Type B pancreatic cell (in vitro differentiated cells): ENCODE data around the gene CRTC2. TPM values are rescaled to one million over a fixed set of nuclear protein-coding genes. Genes with fewer than 3 reads are reported as not detected.
A peak's percentile ranks its signal among the peaks of the same experiment; 100 is the strongest.

Experiments used
- DNase-seq: peaks from one replicate; pipeline ENCODE4 v3.0.0; 2021; ENCODE audit warnings: mixed read lengths; ENCODE audit not compliant: unreplicated experiment; ENCODE audit errors: extremely low spot score
- H3K27ac Mint-ChIP-seq: 2 replicates; pipeline ENCODE4 v1.8.0; 2021; ENCODE audit warnings: mild to moderate bottlenecking, mixed read lengths
- H3K27me3 Mint-ChIP-seq: 2 replicates; pipeline ENCODE4 v1.8.0; 2021; ENCODE audit warnings: mixed read lengths
- H3K36me3 Mint-ChIP-seq: 2 replicates; pipeline ENCODE4 v1.8.0; 2021; ENCODE audit warnings: mixed read lengths
- H3K4me1 Mint-ChIP-seq: one replicate; pipeline ENCODE4 v1.8.0; 2021; ENCODE audit warnings: mixed read lengths; ENCODE audit not compliant: unreplicated experiment
- H3K4me3 Mint-ChIP-seq: 2 replicates; pipeline ENCODE4 v1.8.0; 2021; ENCODE audit warnings: mild to moderate bottlenecking, mixed read lengths
- H3K9me3 Mint-ChIP-seq: 2 replicates; pipeline ENCODE4 v1.8.0; 2021; ENCODE audit warnings: mixed read lengths
- CTCF ChIP-seq: fragments of 200-600 bp; sonication (generic); conservative IDR thresholded peaks from 2 replicates; pipeline ENCODE4 v1.5.0; 2021; ENCODE audit warnings: antibody characterized with exemption, mild to moderate bottlenecking
- total RNA-seq: library from RNA; stranded (reverse); gene quantifications from 2 replicates; pipeline ENCODE4 v1.2.1, GENCODE V29; 2021; ENCODE audit warnings: low replicate concordance

The CRTC2 gene
- total RNA-seq, 1 donor from 2014 or later, result 36.0 TPM

DNA sequence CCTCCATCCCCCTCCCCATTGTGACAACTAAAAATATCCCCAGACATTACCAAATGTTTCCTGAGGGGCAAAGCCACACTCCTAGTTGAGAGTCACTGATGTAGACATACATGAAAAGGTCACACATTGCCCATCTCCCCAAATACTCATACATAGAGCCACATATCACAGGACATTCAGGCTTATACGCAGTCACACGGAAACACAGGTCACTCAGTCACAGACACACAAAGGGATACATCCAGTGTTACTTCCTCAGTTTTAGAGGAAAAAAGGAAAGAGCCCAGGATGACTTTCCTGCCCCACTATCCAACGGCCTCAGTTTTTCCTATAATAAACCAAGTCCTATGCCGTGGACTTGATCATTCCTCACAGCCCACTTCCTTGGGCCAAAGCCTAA lies 3.0 kb upstream of the CRTC2 start:
- peak overlapping the region; percentile 99 for H3K27ac Mint-ChIP-seq
- H3K4me3 Mint-ChIP-seq, result peak overlapping the region; percentile 92
- no peak for DNase-seq
- no peak for TF ChIP-seq CTCF
- peaks cover 46% of the 10 kb centered on the region for H3K4me1 Mint-ChIP-seq
- no peaks in the 10 kb centered on the region for H3K9me3 Mint-ChIP-seq
- no peaks in the 10 kb centered on the region for H3K27me3 Mint-ChIP-seq
- peaks cover 9% of the 10 kb centered on the region for H3K36me3 Mint-ChIP-seq

DNA sequence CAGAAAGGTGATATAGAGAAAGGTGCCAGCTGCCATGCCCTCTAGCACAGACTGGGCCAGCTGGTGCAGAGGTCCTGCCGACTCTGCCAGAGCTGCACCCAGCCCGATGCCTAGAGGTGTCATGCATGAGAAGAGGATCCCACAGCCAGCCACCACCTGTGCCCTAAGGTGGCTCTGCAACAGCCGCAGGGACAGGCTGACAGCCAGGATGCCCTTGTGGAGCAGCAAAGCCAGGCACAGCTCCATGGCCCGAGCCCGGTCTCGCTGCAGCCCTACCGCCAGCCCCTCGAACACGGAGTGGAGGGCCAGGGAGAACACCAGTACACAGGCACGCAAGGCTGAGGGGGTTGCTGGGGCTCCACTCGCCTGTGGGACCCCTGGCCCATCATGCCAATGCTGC lies 1.8 kb upstream of the CRTC2 start:
- Mint-ChIP-seq H3K27ac (peak overlapping the region; percentile 86), H3K27me3 (no peaks in the 10 kb centered on the region), H3K4me3 (peak overlapping the region; percentile 97), H3K9me3 (no peaks in the 10 kb centered on the region), H3K4me1 (peaks cover 40% of the 10 kb centered on the region), H3K36me3 (peaks cover 5% of the 10 kb centered on the region)
- no peak for TF ChIP-seq CTCF
- no peak for DNase-seq

DNA sequence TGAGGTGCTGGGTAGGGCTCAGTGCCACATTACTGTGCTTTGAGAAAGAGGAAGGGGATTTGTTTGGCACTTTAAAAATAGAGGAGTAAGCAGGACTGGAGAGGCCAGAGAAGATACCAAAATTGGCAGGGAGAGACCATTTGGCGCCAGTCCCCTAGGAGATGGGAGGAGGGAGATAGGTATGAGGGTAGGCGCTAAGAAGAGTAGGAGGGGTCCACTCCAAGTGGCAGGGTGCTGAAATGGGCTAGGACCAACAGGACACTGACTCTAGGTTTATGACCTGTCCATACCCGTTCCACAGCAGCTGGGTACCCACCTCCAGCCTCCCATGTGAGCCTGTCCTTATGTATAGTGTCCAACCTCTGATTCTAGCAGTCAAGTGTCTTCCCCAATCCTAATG lies 1.0 kb upstream of the CRTC2 start:
- Mint-ChIP-seq H3K4me1 (peaks cover 40% of the 10 kb centered on the region), H3K27ac (peak overlapping the region; percentile 86), H3K27me3 (no peaks in the 10 kb centered on the region), H3K36me3 (peaks cover 5% of the 10 kb centered on the region), H3K4me3 (peak overlapping the region; percentile 97), H3K9me3 (no peaks in the 10 kb centered on the region)
- no peak for TF ChIP-seq CTCF
- DNase-seq, result no peak

DNA sequence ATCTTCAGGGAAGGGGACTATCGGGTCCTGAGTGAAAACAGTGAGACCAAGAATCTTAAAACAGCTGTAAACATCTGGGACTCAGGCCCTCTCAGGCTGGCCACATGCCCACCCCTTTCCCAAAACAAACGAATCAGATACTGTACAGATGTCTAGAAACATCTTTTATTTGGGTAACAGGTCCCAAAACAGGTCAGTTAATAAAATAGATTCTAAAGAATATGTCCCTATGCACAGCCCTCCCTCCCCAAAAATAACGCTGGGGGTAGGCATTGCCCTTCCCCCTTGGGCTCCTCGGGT lies 499 bp upstream of the CRTC2 start:
- Mint-ChIP-seq H3K36me3 (peaks cover 5% of the 10 kb centered on the region), H3K27me3 (no peaks in the 10 kb centered on the region), H3K4me1 (peaks cover 41% of the 10 kb centered on the region), H3K9me3 (no peaks in the 10 kb centered on the region), H3K27ac (peak overlapping the region; percentile 86), H3K4me3 (peak overlapping the region; percentile 97)
- no peak for DNase-seq
- no peak for TF ChIP-seq CTCF

- Mint-ChIP-seq H3K27ac (peak overlapping the region; percentile 86), H3K4me1 (peaks cover 34% of the 10 kb centered on the region), H3K36me3 (peaks cover 5% of the 10 kb centered on the region), H3K27me3 (no peaks in the 10 kb centered on the region), H3K9me3 (no peaks in the 10 kb centered on the region), H3K4me3 (peak overlapping the region; percentile 97)
- DNase-seq, result no peak
- no peak for TF ChIP-seq CTCF
Observed at GRCh38 chr1:153957744-153958110, 685 bp downstream of the CRTC2 start.

DNA sequence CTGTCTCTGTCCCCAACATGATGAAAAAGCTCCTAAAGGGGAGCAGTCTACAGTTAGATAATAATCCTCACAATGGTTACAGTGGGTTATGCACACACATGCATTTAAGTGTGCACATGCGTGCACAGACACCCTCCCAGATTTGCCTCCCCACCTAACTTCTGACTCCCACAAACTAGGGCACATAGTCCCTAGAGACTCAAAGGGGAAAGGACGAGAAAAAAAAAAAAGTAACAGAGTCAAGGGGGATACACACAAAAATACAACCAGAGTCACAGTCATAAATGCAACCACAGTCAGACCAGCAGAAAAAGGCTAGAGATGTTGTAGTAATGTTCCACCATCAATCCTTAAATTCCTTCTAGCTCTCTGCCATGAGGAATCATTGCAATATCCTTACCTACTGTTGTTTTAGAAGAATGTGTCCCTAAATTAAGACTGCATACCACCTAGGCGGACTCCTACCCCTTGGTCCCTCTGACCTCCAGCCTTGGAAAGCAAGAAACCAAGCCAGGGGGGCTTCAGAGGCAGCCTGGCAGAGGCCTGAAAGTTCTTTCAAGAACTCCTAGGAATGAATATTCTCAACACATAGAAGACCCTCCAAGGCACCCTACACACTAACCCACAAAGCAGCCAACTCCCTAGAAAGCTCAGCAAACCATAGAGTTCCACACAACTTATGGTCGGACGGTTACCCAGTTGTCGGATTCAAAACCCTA lies 1.3 kb downstream of the CRTC2 start:
- H3K36me3 Mint-ChIP-seq, result peaks cover 5% of the 10 kb centered on the region

More for the DNA sequence above, 1.3 kb downstream of the CRTC2 start:
- Mint-ChIP-seq H3K27ac (peak overlapping the region; percentile 86), H3K9me3 (no peaks in the 10 kb centered on the region), H3K27me3 (no peaks in the 10 kb centered on the region), H3K4me3 (peak overlapping the region; percentile 97), H3K4me1 (peaks cover 34% of the 10 kb centered on the region)
- no peak for TF ChIP-seq CTCF
- DNase-seq, result no peak
